HG03025 (cell line): ENCODE data around the gene CELF1.

Experiments used
- ATAC-seq: cut with Tn5 transposase; IDR thresholded peaks from one replicate; pipeline ENCODE4 v1.9.1; 2021; ENCODE audit warnings: mild to moderate bottlenecking, moderate library complexity; ENCODE audit not compliant: unreplicated experiment, low FRiP score

Gene CELF1

DNA sequence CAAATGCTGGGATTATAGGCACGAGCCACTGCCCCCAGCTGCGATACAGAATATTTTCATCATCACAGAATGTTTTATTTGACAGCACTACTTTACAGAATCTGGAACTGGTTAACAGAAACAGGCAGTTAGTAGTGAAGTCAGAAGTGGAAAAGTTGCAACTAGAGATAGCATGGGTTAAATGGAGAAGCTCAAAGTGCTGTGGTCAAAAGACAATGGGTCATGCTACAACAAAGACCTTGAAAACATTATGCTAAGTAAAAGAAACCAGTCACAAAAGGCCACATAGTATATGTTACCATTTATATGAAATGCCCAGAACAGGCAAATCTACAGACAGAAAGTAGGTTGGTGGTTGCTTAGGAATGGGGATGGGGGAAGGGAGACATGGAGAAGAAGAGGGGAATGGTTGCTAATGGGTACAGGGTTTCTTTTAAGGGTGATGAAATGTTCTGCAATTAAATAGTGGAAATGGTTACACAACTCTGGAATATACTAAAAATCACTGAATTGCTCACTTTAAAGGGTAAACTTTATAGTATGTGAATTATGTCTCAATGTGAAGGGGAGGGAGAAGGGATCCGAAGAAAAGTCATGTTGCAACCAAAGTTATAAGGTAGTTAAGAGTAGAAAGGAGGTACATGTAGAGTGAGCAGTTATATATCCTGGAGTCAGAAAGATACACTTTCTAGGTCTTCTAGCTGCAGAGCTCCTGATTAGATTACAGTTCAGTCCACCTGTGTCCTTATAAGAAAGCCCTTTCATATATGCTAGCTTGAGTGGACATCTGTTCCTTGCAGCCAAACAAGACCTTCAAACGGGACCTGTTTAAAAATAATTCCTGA lies 57.7 kb downstream of the CELF1 start:
- ATAC-seq = no peak

DNA sequence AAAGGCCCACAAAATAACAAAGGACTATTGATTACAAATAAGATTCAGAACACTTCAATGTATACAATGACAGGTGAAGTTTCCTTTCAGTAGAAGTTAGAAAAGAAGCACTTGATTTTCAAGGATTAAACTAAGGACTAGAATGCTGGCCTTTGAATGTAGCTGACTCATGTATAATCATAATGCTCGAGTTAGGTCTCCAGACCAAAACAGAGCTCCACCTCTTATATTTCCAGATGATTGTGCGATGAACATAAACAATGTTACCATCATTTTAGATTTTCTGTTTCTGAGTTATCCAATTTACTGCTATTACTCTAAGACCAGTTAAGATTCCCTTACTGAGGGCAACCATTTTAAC lies 63.6 kb downstream of the CELF1 start:
- no peak for ATAC-seq

DNA sequence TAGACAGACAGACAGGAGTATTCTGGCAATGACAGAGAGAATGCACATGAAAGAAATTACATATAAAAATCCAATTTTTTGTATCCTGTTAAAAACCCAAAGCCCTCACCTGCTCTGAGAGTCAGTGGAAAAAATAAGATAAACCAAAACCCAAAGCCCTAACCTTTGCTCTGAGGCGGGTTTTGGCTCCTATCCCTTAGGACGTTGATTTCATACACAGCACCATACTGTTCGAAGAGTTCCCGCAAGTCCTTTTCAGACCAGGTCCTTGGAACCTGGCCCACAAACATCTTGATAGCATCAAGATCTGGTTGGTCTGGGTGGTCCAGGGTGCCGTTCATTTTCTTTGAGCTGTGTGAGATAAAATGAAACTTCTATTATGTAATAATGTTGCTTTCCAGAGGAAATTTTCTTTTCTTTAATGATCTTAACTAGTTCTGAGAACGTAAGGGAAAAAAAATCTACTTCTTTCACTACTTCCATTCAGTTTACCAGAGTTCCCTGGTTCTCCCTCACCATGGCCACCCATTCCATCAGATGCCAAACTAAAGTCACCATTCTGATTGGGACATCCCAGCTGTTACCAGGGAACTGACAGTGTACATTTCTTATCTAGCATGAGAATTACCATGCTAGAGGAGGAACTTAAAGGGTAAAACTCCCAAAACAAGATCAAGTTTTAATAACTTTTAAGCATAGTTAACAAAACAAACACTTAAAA lies 64.1 kb downstream of the CELF1 start:
- ATAC-seq = no peak

DNA sequence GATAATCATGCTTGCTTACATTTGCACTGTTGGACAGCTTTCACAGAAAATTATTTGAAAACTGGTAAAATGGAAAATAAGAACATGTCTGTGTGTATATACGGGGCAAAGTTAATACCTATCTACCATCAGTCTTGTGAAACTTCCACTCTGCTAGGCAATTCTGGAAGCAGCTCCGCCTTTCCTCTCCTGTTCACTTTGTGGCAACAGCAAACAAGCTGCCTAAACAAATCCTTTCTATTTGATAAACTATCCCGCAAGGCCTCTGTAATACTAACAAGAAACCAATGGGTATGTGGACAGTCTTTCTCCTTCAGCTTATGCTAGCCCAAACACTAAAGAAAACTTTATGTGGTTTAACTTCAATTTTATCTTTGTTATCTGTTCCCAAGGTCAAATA lies 64.8 kb downstream of the CELF1 start:
- ATAC-seq = no peak

DNA sequence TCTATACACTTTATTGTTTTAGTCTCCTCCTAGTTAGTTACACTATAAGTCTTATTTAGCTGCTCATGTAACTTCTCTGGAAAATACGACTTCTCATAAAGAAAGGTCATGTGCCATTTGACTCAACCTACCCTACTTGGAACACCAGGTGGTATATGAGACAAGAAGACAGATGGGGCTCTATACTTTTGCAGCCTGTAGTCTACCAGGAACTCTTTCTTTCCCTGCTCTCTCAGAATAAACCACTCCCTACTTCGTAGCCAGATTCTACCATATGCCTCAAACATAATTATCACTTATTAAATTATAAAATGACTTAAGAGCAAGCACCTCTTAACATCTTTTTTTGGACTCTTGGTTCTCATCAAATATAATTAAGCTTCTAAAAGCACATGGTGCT lies 65.5 kb downstream of the CELF1 start:
- ATAC-seq = no peak

DNA sequence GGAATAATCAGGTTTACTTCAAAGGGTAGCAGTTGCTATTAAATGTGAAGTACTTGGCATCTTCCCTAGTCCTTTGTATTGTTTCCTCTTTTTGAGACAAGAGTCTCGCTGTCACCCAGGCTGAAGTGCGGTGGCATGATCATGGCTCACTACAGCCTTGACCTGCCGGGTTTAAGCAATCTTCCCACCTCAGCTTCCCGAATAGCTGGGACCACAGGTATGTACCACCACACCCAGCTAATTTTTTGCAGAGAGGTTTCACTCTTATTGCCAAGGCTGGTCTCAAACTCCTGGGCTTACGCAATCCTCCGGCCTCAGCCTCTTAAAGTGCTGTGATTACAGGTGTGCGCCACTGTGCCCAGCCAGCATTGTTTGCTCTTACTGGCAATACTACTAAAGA lies 67.8 kb downstream of the CELF1 start:
- no peak for ATAC-seq

DNA sequence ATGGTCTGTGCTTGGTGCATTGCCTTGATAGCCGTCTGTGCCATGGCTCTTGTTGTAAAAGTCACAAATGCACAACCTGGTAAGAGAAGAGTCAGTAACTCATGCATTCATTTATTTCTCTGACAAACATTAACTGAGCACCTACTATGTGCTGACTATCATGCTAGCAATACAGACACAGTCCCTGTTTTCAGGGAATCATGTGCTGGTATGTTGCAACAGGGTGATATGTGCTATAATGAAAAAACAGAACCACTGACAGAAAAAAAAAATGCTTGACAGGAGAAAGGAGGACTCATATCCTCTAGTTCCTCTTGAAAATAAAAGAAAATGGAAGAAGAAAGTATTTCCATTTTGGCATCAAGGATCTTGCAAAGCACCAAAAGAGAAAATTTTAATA lies 69.5 kb downstream of the CELF1 start:
- ATAC-seq = no peak

DNA sequence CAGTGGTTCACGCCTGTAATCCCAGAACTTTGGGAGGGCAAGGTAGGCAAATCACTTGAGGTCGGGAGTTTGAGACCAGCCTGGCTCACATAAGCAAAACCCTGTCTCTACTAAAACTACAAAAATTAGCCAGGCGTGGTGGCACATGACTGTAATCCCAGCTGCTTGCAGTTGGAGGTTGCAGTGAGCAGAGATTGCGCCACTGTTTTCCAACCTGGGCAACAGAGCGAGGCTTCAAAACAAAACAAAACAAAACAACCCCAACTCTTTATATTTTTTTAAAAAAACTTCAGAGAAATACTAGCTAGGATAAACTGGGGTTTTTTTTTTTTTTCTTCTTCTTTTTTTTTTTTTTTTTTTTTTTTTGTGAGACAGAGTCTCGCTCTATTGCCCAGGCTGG lies 72.2 kb downstream of the CELF1 start:
- no peak for ATAC-seq

DNA sequence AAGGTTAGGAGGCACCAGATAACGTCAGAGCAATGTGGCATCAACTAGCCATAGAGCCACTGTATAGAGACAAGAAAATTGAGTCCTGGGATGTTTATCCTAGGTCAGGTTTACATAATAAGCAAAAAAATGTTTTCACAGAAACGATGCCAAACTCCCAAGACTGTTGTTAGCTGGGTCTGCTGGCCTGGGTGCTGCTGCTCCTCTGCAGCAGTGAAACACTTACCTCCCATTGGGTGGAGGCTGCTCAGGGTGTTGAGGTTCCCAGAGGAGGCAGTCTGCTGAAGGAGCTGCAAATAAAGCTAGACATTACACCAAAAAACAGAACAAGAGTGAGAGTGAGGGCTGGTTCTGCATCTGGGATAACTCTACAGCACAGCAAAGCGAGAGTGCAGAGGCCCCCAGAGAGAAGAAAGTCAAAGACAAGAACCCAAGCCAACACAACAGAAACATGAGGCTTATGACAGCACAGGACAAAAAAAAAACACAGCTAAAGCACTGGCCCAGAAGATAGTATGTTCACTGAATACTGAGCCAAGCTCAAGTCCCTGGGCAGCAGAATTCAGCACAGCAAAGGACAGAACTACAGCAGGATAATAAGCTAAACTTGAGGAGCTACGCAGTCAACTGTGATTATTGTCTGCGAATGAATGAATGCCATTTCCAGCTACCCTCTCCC lies 74.1 kb downstream of the CELF1 start:
- ATAC-seq = no peak

DNA sequence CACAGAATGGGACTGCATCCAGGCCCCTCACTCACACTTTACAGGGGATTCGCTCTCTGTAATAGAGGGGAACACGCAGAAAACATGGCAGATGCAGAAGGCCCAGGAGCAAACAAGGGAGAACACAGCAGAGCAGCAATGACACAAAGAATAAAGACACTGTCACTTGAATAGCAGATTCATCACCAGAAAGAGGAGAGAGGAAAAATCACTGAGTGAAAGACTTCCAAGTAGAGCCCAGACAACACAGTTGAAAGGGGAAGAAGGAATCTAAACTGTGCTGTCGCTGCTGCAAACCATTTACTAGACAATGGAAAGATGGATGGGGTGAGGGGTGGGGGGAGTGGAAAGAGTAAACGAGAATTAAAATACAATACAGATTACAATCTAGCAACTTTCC lies 75.2 kb downstream of the CELF1 start:
- ATAC-seq = no peak

DNA sequence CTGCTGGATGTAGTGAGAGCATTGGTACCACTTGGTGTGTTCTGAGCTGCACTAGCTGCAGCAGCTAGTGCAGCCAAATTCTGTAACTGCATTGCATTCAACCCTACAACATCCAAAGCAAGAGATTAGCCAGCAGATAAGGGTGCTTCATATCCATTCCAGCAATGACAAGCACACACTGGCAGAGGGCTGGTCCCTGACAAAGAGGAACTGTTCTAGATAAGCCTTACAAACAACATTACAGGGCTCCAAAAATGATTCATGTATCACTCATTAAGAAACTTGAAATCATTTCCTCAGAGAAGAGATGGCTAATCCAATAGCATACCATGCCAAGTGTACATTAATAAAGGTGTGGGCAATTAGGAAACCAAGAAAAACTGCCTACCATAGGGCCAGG lies 75.6 kb downstream of the CELF1 start:
- no peak for ATAC-seq

DNA sequence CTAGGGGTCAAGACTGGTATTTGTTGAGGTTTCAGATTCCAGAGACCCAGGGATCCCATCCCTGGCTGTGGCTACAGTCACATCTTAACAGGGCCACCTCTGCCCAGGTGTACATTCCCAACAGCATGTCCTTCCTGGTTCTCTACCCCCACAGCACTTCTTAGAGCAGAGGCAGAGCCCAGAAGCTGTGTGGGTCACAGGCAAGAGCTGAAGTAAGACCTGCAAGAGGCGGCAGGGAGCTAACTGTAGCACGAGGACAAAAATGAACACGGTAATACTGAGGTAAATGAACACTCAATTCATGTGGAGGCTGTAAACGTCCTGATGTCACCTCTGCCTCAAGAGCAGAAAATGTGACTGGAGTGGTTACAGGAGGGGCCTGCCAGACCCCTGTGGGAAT lies 82.3 kb downstream of the CELF1 start:
- no peak for ATAC-seq

DNA sequence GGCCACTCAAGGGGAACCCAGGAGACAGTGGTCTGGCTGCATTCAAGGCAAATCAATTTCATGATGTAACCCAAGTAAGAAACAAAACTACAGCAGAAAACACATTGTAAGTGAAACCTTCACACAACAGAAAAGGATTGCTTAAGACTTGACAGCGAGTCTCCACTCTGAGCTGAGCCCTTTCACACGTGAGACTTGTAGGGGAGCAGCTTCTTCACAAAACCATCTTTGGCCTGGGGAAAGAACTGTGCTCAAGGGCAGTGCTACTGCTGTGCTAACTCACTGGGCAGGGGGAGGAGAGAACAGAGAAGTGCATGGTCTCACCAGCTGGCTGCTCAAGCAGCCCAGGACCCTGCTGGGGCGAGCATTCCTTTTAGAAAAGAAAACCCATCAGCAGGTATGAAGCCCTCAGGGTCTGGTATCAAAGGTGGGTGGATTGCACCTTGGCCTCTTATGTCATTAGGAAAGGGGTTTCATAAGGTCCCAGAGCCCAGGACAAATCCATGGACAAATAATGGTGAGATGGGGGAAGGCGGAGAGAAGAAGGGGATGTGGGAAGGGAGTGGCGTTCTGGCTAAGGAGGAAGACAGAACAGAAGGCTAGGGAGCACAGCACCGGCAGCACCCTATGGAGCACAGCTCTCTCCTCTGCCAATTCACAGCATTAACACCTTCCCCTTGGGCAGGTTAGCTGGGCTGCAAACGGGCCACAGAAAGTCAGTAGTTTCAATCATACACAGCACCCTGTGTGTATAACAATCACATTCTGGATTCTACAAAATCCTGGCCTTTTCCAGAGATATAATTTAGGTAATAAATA lies 83.4 kb downstream of the CELF1 start:
- no peak for ATAC-seq

DNA sequence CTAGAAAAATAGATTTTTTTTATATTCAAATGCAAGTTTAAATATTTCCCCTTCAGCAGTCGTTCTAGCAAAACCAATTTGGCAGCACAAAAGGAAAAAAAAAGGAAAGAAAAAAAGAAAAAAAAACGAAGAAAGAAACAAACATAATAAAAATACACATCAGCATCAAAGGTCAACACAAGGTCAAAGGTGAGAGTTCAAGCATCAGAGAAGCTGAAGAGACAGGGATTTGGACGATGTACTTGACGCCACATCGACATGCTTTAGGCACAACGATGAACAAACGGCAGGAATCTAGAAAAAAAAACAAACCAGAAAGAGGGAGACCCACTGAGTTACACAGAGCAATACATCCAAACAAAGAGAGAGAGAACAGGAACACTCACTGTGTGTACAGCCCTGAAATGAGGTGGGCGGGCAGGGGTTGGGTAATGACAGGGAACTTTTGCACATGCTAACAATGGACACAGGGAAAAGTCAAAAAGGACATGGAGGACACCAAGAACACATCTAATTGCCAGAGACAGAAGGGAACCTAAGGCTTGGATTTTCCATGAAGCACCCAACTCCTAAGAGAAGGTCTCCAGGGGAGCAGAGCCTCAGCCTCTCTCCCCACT lies 84.2 kb downstream of the CELF1 start:
- ATAC-seq = no peak

DNA sequence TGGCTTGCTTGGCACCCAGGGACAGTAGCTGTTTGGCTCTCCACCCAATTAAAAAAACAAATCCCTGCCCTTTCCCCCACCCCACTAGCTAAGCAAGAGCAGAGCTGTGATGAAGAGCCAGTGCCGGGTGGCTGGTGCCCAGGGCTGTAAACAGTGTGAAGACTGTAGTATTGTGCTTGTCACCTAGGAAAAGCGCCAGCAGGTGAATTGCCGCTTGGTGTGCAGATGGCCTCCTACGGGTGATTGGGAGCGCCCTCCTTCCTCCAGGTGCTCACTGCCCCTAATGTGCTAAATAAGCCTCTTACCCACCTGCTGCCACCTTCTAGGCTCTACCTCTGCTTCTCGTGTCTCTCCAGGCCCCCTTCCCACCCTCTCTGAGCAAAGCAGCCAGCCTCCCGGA lies 85.6 kb downstream of the CELF1 start:
- ATAC-seq = no peak

DNA sequence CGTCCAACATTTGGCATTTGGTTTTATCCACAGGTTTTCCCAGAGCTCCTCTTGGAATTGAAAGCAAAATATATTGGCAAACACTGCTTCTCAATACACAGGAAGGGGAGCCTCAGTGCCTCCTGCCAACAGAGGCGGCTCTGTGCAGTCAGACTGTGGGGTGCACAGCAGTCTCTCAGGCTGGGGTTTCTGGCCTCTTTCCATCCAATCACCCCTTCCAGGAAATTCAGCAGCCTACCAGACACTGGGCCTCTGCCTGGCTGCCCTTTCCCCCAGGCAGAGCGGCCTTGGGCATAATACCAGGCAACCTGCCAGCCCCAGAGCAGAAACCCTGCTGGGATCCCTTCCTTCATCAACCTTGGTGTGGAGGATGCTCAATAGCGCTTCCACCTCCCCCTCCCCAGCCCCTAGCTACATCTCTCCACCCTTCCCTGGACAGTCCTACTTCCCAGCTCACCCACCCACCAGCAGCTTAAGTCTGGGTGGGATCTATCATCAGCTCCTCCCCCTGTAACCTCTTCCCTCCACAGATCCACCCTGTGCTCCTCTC lies 86.2 kb downstream of the CELF1 start:
- no peak for ATAC-seq

DNA sequence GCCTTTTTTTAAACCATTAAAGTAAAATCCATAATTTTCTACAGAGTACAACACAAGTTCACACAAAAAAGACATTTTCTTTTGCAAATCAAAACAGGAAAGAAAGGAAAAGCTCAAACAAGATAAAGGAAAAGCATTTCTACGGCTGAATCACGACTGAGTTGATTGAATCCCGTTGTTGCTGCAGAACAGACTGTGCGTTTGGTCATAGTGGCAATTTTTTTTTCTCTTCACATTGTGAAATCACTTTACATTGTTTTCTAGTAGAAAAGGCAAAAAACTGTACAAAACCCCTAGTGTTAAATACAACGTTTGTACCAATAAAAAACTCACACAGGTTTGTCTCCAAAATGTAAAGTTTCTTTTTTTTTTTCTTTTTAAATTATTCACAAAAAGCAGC lies 86.7 kb downstream of the CELF1 start:
- no peak for ATAC-seq

DNA sequence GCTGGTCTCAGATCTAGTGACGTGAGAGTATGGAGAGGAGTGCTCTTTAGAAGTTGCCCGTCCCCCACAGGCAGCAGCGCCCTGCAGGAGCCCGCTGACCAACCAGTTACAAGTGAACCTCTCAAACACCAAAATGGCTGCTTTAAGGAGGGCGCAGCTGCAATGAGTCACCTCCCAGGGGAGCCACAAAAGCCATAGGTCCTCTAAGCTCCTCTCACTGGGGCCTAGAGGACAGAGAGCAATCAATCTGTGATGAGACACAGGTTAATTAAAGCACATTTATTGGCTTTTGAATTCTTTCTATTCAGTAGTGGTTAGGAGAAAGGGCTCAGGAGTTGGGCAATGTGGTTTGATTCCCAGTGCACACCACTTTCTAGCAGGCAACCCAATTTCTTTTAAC lies 88.4 kb downstream of the CELF1 start:
- no peak for ATAC-seq

DNA sequence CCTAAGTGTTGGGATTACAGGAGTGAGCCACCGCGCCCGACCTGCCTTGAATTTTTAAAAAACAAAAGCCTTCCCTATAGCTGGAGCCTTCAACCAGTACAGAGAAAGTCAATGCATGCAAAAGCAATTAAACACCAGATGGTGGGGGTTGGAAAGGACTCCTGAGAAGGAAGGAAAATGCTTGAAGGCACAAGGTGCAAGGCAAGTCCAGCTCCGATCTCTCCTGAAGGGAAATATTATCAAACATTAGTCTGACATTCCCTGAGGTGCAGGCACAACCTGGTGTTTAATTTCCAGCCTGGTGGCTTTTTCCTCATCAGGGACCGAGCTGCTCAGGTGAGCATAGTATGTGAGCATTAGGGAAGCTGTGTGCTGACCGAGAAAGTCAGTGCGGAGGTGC lies 91.1 kb downstream of the CELF1 start:
- ATAC-seq = no peak

DNA sequence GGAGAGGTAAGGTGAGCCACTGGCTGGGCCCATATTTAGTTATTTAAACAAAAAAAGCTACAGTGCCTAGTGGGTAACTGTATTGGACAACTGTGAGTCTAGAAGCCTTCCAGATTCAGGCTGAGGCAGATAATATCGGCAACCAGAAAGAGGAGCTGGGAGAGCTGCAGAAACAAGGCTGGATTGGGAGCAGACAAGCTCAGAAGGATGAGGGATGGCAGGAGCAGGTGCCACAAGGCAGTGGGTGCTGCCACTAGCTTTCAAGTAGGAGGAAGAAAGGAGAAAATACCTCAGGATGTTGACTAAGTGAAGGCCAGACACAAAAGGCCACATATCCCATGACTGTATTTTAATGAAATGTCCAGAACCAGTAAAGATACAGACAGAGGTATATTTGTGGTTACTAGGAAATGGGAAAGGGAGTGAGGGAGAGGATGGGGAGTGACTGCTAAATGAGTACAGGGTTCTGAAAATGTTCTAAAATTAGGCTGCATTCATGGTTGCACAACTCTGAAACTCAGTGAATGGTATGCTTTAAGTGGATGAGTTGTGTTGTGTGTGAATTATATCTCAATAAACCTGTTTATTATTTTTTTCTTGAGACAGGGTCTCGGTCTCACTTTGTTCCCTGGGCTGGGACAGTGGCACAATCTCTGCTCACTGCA lies 92.2 kb downstream of the CELF1 start:
- ATAC-seq = no peak
